ENCODE measurements around the gene NEAT1.

DNA sequence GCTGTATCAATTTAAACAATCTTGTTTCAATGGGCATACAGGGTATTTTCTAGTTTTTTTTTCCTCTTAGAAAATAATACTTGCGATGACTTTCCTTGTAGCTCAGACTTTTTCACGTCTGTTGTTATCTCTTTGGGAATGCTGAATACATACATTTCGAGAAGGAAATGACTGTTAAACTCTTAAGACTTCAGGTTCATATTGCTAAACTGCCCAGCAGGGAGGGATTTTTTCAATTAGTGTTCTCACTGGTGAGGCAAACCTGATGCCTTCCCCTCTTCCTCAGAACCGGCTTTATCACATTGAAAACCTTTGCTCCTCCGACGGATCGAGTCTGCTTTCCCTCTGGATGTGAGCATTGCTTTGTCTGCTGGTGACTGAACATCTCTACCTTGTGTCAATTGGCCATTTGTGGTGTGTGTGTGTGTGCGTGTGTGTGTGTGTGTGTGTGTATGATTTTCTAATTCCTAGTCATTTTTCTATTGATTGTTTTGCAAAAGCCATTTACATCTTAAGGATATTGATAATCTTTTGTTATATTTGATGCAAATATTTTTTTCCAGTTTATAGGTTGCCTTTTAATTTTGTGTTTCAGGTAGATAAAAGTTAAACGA lies 6.6 kb downstream of the NEAT1 start:
- TF ChIP-seq, protein P1, sequence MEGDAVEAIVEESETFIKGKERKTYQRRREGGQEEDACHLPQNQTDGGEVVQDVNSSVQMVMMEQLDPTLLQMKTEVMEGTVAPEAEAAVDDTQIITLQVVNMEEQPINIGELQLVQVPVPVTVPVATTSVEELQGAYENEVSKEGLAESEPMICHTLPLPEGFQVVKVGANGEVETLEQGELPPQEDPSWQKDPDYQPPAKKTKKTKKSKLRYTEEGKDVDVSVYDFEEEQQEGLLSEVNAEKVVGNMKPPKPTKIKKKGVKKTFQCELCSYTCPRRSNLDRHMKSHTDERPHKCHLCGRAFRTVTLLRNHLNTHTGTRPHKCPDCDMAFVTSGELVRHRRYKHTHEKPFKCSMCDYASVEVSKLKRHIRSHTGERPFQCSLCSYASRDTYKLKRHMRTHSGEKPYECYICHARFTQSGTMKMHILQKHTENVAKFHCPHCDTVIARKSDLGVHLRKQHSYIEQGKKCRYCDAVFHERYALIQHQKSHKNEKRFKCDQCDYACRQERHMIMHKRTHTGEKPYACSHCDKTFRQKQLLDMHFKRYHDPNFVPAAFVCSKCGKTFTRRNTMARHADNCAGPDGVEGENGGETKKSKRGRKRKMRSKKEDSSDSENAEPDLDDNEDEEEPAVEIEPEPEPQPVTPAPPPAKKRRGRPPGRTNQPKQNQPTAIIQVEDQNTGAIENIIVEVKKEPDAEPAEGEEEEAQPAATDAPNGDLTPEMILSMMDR (IDR thresholded peaks at IDR 0.05) = no peak
- peak; percentile 8 to 35 for TF ChIP-seq POLR2A (IDR thresholded peaks at IDR 0.05)
